Smooth muscle cell (in vitro differentiated cells): ENCODE data around the gene ITSN1. TPM values are rescaled to one million over a fixed set of nuclear protein-coding genes. Genes with fewer than 3 reads are reported as not detected.

Source experiments
- DNase-seq: peaks from one replicate; lab custom pipeline; 2025; ENCODE audit not compliant: unreplicated experiment; lab: John Stamatoyannopoulos, UW
- H2AFZ ChIP-seq: fragments of 200-600 bp; sonication (generic); 2 replicates; pipeline ENCODE4 v1.6.0; 2016; ENCODE audit warnings: antibody characterized with exemption, low read depth, mild to moderate bottlenecking
- H3F3A ChIP-seq: fragments of 200-600 bp; sonication (generic); 2 replicates; pipeline ENCODE4 v1.6.0; 2017; ENCODE audit warnings: antibody characterized with exemption, low read depth
- H3K27ac ChIP-seq: fragments of 200-600 bp; sonication (generic); 2 replicates; pipeline ENCODE4 v1.5.1; 2016; ENCODE audit warnings: low read depth, mild to moderate bottlenecking
- H3K27me3 ChIP-seq: fragments of 200-600 bp; sonication (generic); 2 replicates; pipeline ENCODE4 v1.6.1; 2016; ENCODE audit warnings: low read depth, mild to moderate bottlenecking
- H3K36me3 ChIP-seq: fragments of 200-600 bp; sonication (generic); 2 replicates; pipeline ENCODE4 v1.5.1; 2016; ENCODE audit warnings: low read depth
- H3K4me1 ChIP-seq: fragments of 200-600 bp; sonication (generic); 2 replicates; pipeline ENCODE4 v1.5.1; 2016; ENCODE audit warnings: low read depth
- H3K4me2 ChIP-seq: fragments of 200-600 bp; sonication (generic); 2 replicates; pipeline ENCODE4 v1.6.0; 2016; ENCODE audit warnings: mild to moderate bottlenecking
- H3K4me3 ChIP-seq: fragments of 200-600 bp; sonication (generic); 2 replicates; pipeline ENCODE4 v1.5.1; 2016; ENCODE audit warnings: mild to moderate bottlenecking
- H3K79me2 ChIP-seq: fragments of 200-600 bp; sonication (generic); 2 replicates; pipeline ENCODE4 v1.6.0; 2016; ENCODE audit warnings: low read depth, mild to moderate bottlenecking
- H3K9ac ChIP-seq: fragments of 200-600 bp; sonication (generic); 2 replicates; pipeline ENCODE4 v1.6.0; 2016; ENCODE audit warnings: low read depth
- H3K9me3 ChIP-seq: fragments of 200-600 bp; sonication (generic); replicated peaks from 2 replicates; pipeline ENCODE4 v1.5.1; 2016; ENCODE audit warnings: low read depth
- H4K20me1 ChIP-seq: fragments of 200-600 bp; sonication (generic); 2 replicates; pipeline ENCODE4 v1.6.0; 2016; ENCODE audit warnings: low read depth
- CTCF ChIP-seq: fragments of 200-600 bp; sonication (generic); IDR thresholded peaks from 2 replicates; pipeline ENCODE4 v1.5.1; 2017; ENCODE audit warnings: borderline replicate concordance, mild to moderate bottlenecking, antibody characterized with exemption; ENCODE audit not compliant: insufficient read depth, poor library complexity, severe bottlenecking
- WGBS: methylation state at CpG from one replicate; pipeline ENCODE4 v1.1.7; 2016; ENCODE audit warnings: low lambda C conversion rate; 5-methylcytosine and 5-hydroxymethylcytosine counted together
- polyA plus RNA-seq: library from polyadenylated mRNA; unstranded; fragments of >200 nt; fragmentation: Nextera tagmentation; extraction: Ambion mirVana; gene quantifications from 2 replicates; pipeline ENCODE4 v1.2.1, GENCODE V29; 2016
- total RNA-seq: library from RNA; depleted of rRNA; stranded (reverse); fragments of >200 nt; gene quantifications from 2 replicates; pipeline ENCODE4 v1.2.3, GENCODE V29; 2014

Gene ITSN1
- total and polyA plus RNA-seq, 2 experiments from 2014 or later = 36.4 to 76.5 TPM

- H3K4me1 ChIP-seq = peaks cover 23% of the 10 kb centered on the region
- no peaks in the 10 kb centered on the region for H3K79me2 ChIP-seq
- no peak overlapping the region for H3K27ac ChIP-seq
- no peaks in the 10 kb centered on the region for H3K9me3 ChIP-seq
- no peak overlapping the region for H3K4me3 ChIP-seq
- no peak for TF ChIP-seq CTCF
- peaks cover 4% of the 10 kb centered on the region for H3F3A ChIP-seq
- DNase-seq = no peak
- H3K9ac ChIP-seq = no peak overlapping the region
- H3K27me3 ChIP-seq = no peaks in the 10 kb centered on the region
- H4K20me1 ChIP-seq = peaks cover 3% of the 10 kb centered on the region
- H2AFZ ChIP-seq = no peak overlapping the region
- 94% methylated on average over 5 of the region's 5 CpGs for WGBS
- H3K36me3 ChIP-seq = peaks cover 3% of the 10 kb centered on the region
- H3K4me2 ChIP-seq = no peak overlapping the region
Observed at GRCh38 chr21:33800753-33801423, 158.6 kb downstream of the ITSN1 start.

- Histone ChIP-seq H3K36me3 (peaks cover 3% of the 10 kb centered on the region), H3K79me2 (no peaks in the 10 kb centered on the region), H3K27ac (peak overlapping the region; percentile 46), H3K4me3 (no peak overlapping the region), H3K4me2 (peak overlapping the region; percentile 19), H3K9me3 (no peaks in the 10 kb centered on the region), H3K27me3 (no peaks in the 10 kb centered on the region), H3K4me1 (peaks cover 23% of the 10 kb centered on the region), H4K20me1 (peaks cover 3% of the 10 kb centered on the region), H3F3A (peaks cover 4% of the 10 kb centered on the region), H2AFZ (no peak overlapping the region), H3K9ac (no peak overlapping the region)
- no peak for DNase-seq
- no peak for TF ChIP-seq CTCF
- WGBS = 88% methylated on average over 8 of the region's 8 CpGs
Observed at GRCh38 chr21:33801424-33802405, 159.4 kb downstream of the ITSN1 start.

- no peaks in the 10 kb centered on the region for H3K79me2 ChIP-seq
- TF ChIP-seq CTCF = no peak
- no peak for DNase-seq
- no peak overlapping the region for H2AFZ ChIP-seq
- no peak overlapping the region for H3K27ac ChIP-seq
- H3K4me2 ChIP-seq = peak overlapping the region; percentile 19
- peaks cover 23% of the 10 kb centered on the region for H3K4me1 ChIP-seq
- 50% methylated on average over 4 of the region's 4 CpGs for WGBS
- peaks cover 4% of the 10 kb centered on the region for H3F3A ChIP-seq
- no peak overlapping the region for H3K9ac ChIP-seq
- no peaks in the 10 kb centered on the region for H3K27me3 ChIP-seq
- no peaks in the 10 kb centered on the region for H3K9me3 ChIP-seq
- no peak overlapping the region for H3K4me3 ChIP-seq
- peaks cover 3% of the 10 kb centered on the region for H3K36me3 ChIP-seq
- H4K20me1 ChIP-seq = peaks cover 3% of the 10 kb centered on the region
Observed at GRCh38 chr21:33802481-33802880, 160.2 kb downstream of the ITSN1 start.
